Uterus (tissue), 4 donors: ENCODE data around the gene WWP2. TPM values are rescaled to one million over a fixed set of nuclear protein-coding genes. Genes with fewer than 3 reads are reported as not detected.

Experiments
- DNase-seq, 2 donors: peaks; one replicate each; pipeline ENCODE4 v3.0.0-alpha.2; 2019 to 2020
- H3K27ac ChIP-seq, 2 donors: fragments of 200-600 bp; sonication (generic); 1 replicate in 1 of 2; 2 replicates in 1 of 2; pipeline ENCODE4 v1.5.1; 2016 to 2018
- H3K27me3 ChIP-seq, 2 donors: fragments of 200-600 bp; sonication (generic); one replicate each; pipeline ENCODE4 v1.5.1; 2018 to 2019; ENCODE audit warnings: control low read depth in 1 of 2
- H3K36me3 ChIP-seq, 2 donors: fragments of 200-600 bp; sonication (generic); one replicate each; pipeline ENCODE4 v1.5.1; 2019; ENCODE audit warnings: control low read depth in 1 of 2
- H3K4me1 ChIP-seq, 2 donors: fragments of 200-600 bp; sonication (generic); one replicate each; pipeline ENCODE4 v1.5.1; 2018 to 2019; ENCODE audit warnings: control low read depth in 1 of 2
- H3K4me3 ChIP-seq, 2 donors: fragments of 200-600 bp; sonication (generic); 1 replicate in 1 of 2; 2 replicates in 1 of 2; pipeline ENCODE4 v1.5.1; 2018 to 2019; ENCODE audit warnings: mild to moderate bottlenecking in 1 of 2
- H3K9me3 ChIP-seq, 2 donors: fragments of 200-600 bp; sonication (generic); one replicate each; pipeline ENCODE4 v1.5.1; 2019; ENCODE audit warnings: control low read depth in 1 of 2
- POLR2A ChIP-seq, 2 donors: fragments of 450-650 bp; IDR thresholded peaks; one replicate each; pipeline ENCODE4 v1.6.1; 2016; ENCODE audit warnings: antibody characterized with exemption in 2 of 2, mild to moderate bottlenecking in 1 of 2, moderate library complexity in 1 of 2
- intact Hi-C: fragments of 100-400 bp; cut with DNase I; formaldehyde crosslinking; loops from one replicate; pipeline ENCODE4 v1.15.1; 2023; ENCODE audit warnings: low total_unique reads
- total RNA-seq, 4 donors: library from RNA; depleted of rRNA in 3 of 4; stranded (reverse); fragments of >200 nt in 3 of 4; gene quantifications; one replicate each; pipeline versions ENCODE4 v1.1.0 to v1.2.4, GENCODE V29; 2014 to 2023
- TF ChIP-seq, protein P1 (sequence below), 4 experiments: fragments of 200-600 bp in 2 of 4; fragments of 450-650 bp in 2 of 4; sonication (generic) in 2 of 4; IDR thresholded peaks; one replicate each; pipeline ENCODE4 v1.5.1; 2016 to 2019; ENCODE audit warnings: antibody characterized with exemption in 4 of 4, mild to moderate bottlenecking in 2 of 4, moderate library complexity in 1 of 4
- donor health status: DM: yes; HTN: yes; CAD: no.

WWP2 gene
- total RNA-seq, 4 donors from 2014 or later, result 12.8 to 57.9 (median 32.4) TPM

DNA sequence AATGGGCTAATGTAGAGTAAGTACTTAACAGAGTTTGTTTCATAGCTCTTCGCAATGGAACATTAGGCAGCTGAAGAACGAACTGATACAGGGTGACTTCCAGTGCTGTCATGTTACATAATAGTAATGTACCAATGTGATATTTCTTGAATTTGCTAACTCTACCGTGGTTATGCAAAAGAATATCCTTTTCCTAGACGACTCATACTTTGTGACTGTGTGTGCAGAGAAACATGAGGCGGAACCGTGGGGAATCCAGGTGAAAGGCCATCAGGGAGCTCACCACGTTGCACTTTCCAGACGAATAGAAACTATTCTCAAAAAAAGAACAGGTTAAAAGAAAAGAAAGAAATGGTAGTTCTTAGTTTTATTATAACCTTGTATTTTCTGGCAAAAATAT lies 20.6 kb upstream of the WWP2 start:
- no peak for DNase-seq
- TF ChIP-seq, protein P1, sequence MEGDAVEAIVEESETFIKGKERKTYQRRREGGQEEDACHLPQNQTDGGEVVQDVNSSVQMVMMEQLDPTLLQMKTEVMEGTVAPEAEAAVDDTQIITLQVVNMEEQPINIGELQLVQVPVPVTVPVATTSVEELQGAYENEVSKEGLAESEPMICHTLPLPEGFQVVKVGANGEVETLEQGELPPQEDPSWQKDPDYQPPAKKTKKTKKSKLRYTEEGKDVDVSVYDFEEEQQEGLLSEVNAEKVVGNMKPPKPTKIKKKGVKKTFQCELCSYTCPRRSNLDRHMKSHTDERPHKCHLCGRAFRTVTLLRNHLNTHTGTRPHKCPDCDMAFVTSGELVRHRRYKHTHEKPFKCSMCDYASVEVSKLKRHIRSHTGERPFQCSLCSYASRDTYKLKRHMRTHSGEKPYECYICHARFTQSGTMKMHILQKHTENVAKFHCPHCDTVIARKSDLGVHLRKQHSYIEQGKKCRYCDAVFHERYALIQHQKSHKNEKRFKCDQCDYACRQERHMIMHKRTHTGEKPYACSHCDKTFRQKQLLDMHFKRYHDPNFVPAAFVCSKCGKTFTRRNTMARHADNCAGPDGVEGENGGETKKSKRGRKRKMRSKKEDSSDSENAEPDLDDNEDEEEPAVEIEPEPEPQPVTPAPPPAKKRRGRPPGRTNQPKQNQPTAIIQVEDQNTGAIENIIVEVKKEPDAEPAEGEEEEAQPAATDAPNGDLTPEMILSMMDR (IDR thresholded peaks at IDR 0.05), result no peak
- no peak for TF ChIP-seq POLR2A (IDR thresholded peaks at IDR 0.05)
- no peaks in the 10 kb centered on the region for H3K9me3 ChIP-seq
- no peak overlapping the region for H3K4me3 ChIP-seq
- H3K27ac ChIP-seq, result no peak overlapping the region
- H3K36me3 ChIP-seq, result no peaks in the 10 kb centered on the region
- no peaks in the 10 kb centered on the region for H3K4me1 ChIP-seq
- no peaks in the 10 kb centered on the region for H3K27me3 ChIP-seq
- intact Hi-C loops, result no loop called here

DNA sequence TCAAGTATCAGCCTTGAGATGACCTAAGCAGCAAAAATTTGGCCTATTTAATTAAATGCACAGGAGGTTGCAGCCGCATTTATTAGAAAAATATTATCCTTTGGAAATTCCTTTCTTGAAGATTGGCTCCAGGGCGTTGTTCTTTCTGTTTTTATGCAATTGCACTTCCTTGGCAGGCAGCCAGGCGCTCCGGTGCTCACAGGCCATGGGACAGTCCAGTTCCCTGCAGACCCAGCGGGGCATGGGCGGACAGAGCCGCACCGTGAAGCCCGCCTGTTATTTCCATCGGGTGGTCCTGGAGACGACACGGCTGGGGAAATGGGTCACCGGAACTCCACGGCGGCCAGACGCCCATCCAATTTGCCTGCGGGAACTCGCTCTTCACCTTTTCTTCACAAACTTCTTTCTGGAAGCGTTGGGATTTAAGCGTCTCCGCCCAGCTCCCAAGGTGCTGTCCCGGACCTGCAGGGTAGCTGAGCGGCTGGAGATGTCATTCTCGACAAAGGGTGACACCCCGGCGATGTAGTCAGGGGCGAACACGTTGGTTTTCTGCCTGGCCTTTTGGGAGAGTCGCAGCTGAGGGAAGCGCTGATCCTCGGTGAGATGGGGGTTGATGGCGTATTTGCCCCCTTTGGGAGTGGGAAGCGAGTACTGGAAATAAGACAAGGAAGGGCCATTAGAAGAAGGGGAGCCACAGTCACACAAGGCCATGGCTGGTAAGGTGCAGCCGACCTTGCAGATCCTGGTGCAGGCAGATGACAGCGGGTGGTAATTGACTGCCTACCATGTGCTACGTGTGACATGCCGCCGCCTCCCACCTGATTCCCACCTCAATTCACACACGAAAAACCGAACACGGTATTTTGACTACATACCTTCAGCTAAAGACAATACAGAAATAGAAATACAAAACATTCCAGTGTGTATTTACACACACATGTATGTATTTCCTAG lies 19.9 kb upstream of the WWP2 start:
- no peak for TF ChIP-seq POLR2A (IDR thresholded peaks at IDR 0.05)
- TF ChIP-seq, protein P1 (IDR thresholded peaks at IDR 0.05), result no peak
- no peak overlapping the region for H3K4me3 ChIP-seq
- H3K27me3 ChIP-seq, result no peaks in the 10 kb centered on the region
- H3K9me3 ChIP-seq, result no peaks in the 10 kb centered on the region
- no peak overlapping the region for H3K27ac ChIP-seq
- H3K36me3 ChIP-seq, result no peaks in the 10 kb centered on the region
- H3K4me1 ChIP-seq, result no peaks in the 10 kb centered on the region
- intact Hi-C loops, result no loop called here
- peak; percentile 69 for DNase-seq

DNA sequence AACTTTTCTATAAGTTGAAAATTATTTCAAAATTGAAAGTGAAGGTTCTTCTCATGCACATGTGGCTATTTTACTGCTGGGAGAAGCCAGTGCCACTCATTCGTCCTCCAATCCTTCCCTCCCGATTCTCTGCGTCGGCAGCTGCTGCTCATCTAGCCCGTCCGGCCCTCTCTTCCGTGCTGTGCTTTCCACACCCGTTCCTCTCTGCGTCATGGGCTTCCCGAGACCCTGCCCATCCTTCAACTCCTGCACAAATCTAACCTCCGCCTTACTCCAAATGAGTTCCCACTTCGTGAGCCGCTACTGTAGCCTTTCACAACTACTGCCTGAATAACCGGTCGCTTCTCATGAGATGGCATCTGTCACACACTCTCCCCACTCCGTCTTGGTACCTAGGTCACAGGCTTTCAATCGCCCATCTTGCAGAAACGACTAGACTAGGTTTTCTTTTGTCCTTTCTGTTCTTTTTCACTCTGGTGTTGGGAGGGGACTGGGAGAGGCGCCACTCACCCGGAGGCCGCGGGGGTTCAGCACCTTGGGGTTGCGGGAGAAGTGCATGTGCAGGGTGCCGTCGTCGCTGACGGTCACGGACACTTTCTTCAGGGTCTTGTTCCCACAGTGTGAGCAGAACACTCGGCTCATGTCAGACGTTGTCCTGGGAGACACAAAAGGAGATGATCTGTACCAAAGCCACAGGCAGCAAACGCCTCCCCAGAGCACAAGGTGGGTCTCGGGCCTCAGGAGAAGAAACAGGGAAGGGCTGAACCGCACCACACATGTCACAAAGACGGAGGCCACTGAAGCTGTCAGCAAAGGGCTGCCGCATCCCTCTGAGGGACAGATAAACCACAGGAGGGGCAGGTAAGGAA lies 17.5 kb upstream of the WWP2 start:
- TF ChIP-seq POLR2A (IDR thresholded peaks at IDR 0.05), result no peak
- TF ChIP-seq, protein P1 (IDR thresholded peaks at IDR 0.05), result no peak
- Histone ChIP-seq H3K9me3 (no peaks in the 10 kb centered on the region), H3K4me3 (no peak overlapping the region), H3K4me1 (no peaks in the 10 kb centered on the region), H3K27me3 (no peaks in the 10 kb centered on the region), H3K27ac (no peak overlapping the region), H3K36me3 (no peaks in the 10 kb centered on the region)
- DNase-seq, result no peak
- intact Hi-C loops, result no loop called here

DNA sequence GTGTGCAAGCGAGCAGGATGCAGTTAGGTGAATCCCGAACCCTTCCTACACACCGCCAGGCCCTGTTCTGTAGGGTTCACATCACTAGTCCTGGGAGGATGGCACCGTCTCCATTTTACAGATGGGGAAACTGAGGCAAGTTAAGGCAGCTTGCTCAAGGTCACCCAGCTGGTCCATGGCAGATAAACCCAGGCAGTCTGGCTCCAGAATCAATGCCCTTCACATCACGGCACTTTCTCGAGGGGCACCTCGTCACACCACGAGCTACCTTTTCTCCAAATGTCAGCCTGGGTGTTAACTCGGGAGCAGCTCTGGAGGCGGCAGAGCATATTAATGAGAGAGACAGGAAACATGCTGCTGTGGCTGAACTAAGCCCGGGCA lies 16.9 kb upstream of the WWP2 start:
- Histone ChIP-seq H3K4me3 (no peak overlapping the region), H3K27ac (no peak overlapping the region), H3K27me3 (no peaks in the 10 kb centered on the region), H3K36me3 (no peaks in the 10 kb centered on the region), H3K9me3 (no peaks in the 10 kb centered on the region), H3K4me1 (no peaks in the 10 kb centered on the region)
- intact Hi-C loops, result no loop called here
- TF ChIP-seq, protein P1 (IDR thresholded peaks at IDR 0.05), result no peak
- no peak for TF ChIP-seq POLR2A (IDR thresholded peaks at IDR 0.05)
- no peak for DNase-seq

DNA sequence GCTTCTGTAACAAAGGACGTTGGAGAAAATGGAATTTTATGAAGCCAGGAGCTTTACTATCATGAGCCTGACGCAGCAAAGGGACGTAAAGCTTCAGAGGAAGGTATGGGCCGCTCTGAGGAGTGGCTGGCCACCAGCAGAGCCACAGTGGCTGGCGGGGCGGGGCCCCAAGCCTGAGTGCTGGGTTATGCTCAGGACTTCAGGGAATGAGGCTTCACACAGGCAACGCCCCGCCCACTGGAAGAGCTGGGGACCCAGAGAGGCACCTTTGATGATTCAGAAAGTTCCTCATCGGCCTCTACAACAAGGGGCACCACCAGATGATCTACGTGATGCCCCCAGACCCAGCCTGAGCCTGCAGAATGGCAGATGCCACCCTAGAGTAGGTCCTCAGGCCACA lies 16.2 kb upstream of the WWP2 start:
- Histone ChIP-seq H3K27ac (no peak overlapping the region), H3K4me3 (no peak overlapping the region), H3K4me1 (no peaks in the 10 kb centered on the region), H3K27me3 (no peaks in the 10 kb centered on the region), H3K36me3 (no peaks in the 10 kb centered on the region), H3K9me3 (no peaks in the 10 kb centered on the region)
- no peak for TF ChIP-seq POLR2A (IDR thresholded peaks at IDR 0.05)
- TF ChIP-seq, protein P1 (IDR thresholded peaks at IDR 0.05), result no peak
- intact Hi-C loops, result no loop called here
- no peak for DNase-seq
